Activated effector memory CD4-positive, alpha-beta T cell treated with anti-CD3 and anti-CD28 coated beads, Interleukin-2, amount 50 U/mL, for 16 hours (primary cell): ENCODE measurements around the gene OR6C75.
"Not testable (repeated sequence)": the region's sequence is repeated elsewhere in the genome, so short reads cannot be mapped to it uniquely, and the experiment has no call there.

Experiments
- DNase-seq: peaks from one replicate; pipeline ENCODE4 v3.0.0-alpha.2; 2020

Gene OR6C75

DNA sequence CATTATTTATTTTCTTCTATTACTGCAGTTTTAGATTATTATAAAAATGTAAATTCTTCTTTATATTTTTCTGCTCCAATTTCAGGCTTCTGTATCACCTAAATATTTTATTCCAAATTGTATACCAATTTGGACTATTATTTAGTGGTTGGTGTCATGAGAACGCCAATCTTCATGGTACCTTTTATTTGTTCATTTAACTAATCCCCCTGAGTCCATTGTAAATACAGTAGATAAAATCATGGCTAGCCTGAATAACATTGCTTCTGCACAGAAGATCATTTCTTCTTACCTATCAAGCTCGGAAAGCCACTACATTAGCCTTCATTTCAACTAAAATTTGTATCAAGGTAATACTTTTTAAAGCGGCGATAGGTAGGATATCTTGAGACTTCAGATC, at the start of gene OR6C75:
Gene OR6C75 (plus strand): TSS at position 301 of the 400 bp plus-strand sequence. CDS start 2,136 bp downstream, outside the sequence.
- DNase-seq, result no peak

DNA sequence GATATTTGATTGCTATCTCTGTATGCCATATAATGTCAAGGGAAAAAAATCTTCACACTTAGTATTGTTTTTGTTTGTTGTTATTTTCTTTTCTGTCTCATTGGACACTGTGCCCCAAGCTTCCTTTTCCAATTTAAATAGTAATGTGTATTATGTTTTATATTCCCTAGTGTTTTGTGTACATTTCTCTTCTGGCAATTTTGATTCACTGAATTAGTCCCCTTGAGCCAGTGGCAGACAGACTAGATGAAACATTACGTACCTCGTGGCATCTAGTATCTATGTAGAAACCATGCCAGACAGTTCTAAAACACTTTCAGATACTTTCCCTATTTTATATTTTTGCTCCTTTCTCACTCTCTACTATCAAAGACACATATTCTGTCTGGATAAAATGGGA, 48.7 kb upstream of the OR6C75 start, which contains the start of gene OR6C1:
Gene OR6C1 (plus strand): TSS at position 301 of the 400 bp plus-strand sequence. CDS start 6,257 bp downstream, outside the sequence.
- no peak for DNase-seq

DNA sequence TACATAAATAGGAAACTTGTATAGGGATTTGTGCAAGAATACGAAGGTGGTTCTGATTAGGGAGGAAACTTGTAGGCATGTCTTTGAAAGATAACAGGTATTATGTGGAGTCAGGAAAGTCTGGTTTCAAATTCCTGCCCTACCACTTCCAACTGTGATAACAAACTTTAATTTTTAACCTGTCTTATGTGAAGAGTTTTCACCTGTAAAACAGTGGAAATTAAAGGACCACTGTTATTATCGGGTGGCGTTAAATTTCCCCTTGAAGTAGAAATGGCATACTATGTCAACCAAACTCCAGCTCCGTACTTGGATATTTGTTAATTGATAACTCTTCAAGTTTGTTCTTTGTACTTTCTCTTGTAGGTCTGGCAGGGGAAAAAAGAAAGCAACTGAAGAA, 42.6 kb upstream of the OR6C75 start:
- no peak for DNase-seq

DNA sequence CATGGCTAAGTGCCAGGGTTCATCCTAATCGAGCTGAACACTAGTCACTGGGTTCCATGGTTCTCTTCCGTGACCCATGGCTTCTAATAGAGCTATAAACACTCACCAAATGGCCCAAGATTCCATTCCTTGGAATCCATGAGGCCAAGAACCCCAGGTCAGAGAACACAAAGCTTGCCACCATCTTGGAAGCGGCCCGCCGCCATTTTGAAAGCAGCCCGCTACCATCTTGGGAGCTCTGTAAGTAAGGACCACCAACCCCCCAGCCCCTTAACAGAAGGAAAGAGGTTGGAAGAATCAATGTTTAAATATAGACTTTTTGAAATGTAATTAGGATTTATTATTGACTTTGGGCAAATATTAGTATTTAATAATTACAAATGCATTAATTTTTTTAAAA, 37.0 kb upstream of the OR6C75 start:
- not testable (repeated sequence) for DNase-seq

- DNase-seq, result no peak
Measured at GRCh38 chr12:55330446-55330845, 32.3 kb upstream of the OR6C75 start, which contains the start of gene OR6C3. TSS of gene OR6C3 (plus strand) at chr12:55330746. CDS start at chr12:55331701, 955 bp downstream.

DNA sequence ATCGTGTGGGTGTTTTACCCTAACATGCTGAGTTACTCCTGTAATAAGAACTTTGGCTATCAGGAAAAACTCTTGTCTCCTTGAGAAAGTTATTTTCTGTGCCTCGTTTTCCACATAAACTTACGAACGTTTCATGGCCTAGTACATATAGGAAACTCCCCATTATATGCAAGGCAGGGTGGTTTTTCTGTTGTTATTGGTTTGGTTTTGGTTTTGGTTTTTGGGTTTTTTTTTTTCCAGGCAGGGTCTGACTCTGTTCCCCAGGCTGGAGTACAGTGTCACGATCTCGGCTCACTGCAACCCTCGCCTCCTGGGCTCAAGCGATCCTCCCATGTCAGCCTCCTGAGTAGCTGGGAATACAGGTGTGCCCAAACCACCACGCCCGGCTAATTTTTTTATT, 26.8 kb upstream of the OR6C75 start:
- DNase-seq, result no peak

DNA sequence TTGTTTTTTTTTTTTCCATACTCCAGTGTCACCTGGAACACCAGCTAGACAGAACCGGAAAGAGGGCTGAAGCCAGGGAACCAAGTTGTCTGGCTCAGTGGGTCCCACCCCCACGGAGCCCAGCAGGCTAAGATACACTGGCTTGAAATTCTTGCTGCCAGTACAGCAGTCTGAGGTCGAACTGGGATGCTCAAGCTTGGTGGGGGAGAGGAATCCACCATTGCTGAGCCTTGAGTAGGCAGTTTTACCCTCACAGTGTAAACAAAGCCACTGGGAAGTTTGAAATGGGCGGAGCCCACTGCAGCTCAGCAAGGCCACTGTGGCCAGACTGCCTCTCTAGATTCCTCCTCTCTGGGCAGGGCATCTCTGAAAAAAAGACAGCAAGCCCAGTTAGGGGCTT, 7.4 kb upstream of the OR6C75 start:
- DNase-seq, result not testable (repeated sequence)

DNA sequence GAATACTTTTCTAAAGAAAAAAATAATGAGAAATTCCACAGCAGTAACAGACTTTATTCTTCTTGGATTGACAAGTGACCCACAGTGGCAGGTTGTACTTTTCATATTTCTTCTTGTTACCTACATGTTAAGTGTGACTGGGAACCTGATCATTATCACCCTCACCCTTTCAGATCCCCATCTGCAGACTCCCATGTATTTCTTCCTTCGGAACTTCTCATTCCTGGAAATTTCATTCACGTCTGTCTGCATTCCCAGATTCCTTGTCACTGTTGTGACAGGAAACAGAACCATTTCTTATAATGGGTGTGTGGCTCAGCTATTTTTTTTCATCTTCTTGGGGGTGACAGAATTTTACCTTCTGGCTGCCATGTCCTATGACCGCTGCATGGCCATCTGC, 2.3 kb downstream of the OR6C75 start:
- DNase-seq, result no peak

DNA sequence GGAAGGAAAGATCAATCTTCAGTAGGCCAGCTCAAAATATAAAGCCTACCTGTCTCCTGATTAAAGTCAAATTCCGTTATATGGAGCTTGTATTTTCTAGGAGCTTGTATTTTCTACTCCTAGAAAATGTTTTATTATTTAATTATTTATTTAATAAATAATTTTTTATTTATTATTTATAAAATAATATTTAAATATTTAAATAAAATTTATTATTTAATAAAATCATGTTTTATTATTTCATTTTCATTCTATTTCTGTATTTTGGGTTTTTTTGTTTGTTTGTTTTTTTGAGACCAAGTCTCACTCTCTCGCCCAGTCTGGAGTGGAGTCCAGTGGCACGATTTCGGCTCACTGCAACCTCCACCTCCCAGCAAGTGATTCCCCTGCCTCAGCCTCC, 9.7 kb downstream of the OR6C75 start:
- no peak for DNase-seq

- DNase-seq, result no peak
Measured at GRCh38 chr12:55385891-55386290, 23.1 kb downstream of the OR6C75 start.

DNA sequence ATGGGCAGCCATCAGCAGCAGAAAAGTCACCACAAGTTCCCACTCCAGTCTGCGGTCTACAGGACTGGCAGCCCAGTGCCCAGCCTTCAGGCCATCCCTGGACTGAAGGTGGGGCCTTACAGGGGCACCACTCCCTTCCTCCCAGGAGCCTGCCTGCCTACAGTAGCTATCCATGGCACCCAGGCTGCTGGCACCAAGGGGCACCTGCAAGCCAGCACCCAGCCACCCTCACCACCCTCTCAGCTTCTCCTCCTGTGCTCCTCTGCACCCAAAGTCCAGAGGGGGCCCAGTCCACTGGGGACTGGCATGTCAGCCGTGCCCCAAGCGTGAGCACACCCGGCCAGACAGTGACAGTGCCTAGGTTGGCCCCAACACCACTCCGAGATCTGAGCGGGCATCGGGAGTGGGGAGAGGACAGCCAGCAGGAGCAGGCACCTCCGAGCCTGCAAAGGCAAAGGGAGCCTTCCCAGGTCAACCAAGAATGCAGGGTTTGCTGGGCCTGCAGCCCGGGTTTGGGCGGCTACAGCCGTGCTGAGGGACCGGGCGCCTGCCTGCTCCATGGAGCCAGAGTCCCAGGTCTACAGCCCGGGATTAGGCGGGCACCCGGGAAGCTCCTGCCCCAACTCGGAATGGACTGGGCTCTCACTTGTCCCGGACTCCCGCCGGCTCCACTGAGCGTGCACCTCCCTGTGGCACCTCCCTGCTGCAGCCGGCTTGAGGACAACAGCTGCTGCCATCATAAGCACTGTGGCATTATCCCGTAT, 29.4 kb downstream of the OR6C75 start:
- no peak for DNase-seq

- DNase-seq, result no peak
Measured at GRCh38 chr12:55396326-55396725, 33.6 kb downstream of the OR6C75 start.

GRCh38 chr12:55400229-55400628, 37.5 kb downstream of the OR6C75 start, which contains the start of gene OR6C65:
TSS of gene OR6C65 (plus strand) at chr12:55400529. CDS start at chr12:55400529, 0 bp downstream.
- DNase-seq, result no peak

GRCh38 chr12:55407866-55408265, 45.1 kb downstream of the OR6C75 start:
- no peak for DNase-seq

GRCh38 chr12:55409133-55409532, 46.4 kb downstream of the OR6C75 start:
- DNase-seq, result not testable (repeated sequence)

- DNase-seq, result not testable (repeated sequence)
Measured at GRCh38 chr12:55412138-55412537, 49.4 kb downstream of the OR6C75 start.

- not testable (repeated sequence) for DNase-seq
Measured at GRCh38 chr12:55413498-55414388, 51.0 kb downstream of the OR6C75 start.

DNA sequence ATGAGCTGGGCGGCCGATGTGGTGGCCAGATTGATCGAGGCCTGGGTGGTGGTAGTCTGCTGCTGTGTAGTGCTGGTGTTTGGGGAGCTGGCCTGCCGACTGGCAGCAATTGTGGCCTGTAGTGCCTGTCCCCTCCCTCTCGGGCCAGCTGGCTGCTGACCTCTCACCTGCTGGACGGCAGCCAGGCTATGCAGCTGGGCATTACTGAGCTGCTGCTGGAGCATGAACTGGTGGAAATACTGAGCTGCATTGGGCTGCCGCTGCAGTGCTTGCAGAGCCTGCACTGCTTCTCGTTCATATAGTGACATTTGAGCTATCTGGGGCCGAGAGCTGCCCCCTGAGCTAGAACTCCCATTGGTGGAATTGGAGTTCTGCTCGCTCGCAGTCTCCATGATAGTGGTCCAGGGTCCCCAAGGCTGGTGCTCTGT, 51.6 kb downstream of the OR6C75 start:
- DNase-seq, result not testable (repeated sequence)

- DNase-seq, result not testable (repeated sequence)
Measured at GRCh38 chr12:55414889-55415288, 52.1 kb downstream of the OR6C75 start.

DNA sequence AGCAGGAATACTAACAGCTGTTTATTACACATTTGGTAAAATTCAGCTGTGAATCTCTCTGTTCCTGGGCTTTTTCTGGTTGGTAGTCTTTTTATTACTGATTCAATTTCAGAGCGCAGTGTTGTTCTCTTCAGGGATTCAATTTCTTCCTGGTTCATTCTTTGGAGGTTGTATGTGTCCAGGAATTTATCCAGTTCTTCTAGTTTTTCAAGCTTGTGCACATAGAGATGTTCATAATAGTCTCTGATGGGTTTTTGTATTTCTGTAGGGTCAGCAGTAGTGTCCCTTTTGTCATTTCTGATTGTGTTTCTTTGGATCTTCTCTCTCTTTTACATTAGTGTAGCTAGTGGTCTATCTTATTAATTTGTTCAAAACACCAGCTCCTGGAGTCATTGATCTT, 54.2 kb downstream of the OR6C75 start:
- DNase-seq, result no peak
